Sigmoid colon (tissue), 4 donors: ENCODE data around the gene UPK1A.

Experiments used
- CTCF ChIP-seq, 4 experiments: fragments of 450-650 bp in 3 of 4; fragments of 200-600 bp in 1 of 4; IDR thresholded peaks; one replicate each; pipeline ENCODE4 v1.5.1; 2016 to 2019; ENCODE audit warnings: antibody characterized with exemption in 4 of 4, mild to moderate bottlenecking in 3 of 4, moderate library complexity in 2 of 4
- POLR2A ChIP-seq, 2 donors: fragments of 450-650 bp; IDR thresholded peaks; one replicate each; pipeline ENCODE4 v1.6.1; 2016; ENCODE audit warnings: antibody characterized with exemption in 2 of 2, mild to moderate bottlenecking in 2 of 2, moderate library complexity in 2 of 2
- POLR2AphosphoS5 ChIP-seq, 4 donors: sonication (generic); formaldehyde crosslinking; IDR thresholded peaks; one replicate each; pipeline ENCODE4 v1.6.1; 2017; ENCODE audit warnings: antibody characterized with exemption in 4 of 4

GRCh38 chr19:35722897-35723296 is 56.6 kb downstream of the UPK1A start:
- no peak for TF ChIP-seq CTCF (IDR thresholded peaks at IDR 0.05)
- TF ChIP-seq POLR2AphosphoS5 (IDR thresholded peaks at IDR 0.05): no peak
- TF ChIP-seq POLR2A (IDR thresholded peaks at IDR 0.05): no peak
